Mesenchymal stem cell (in vitro differentiated cells and primary cell): ENCODE data around the gene ALOX12.

Experiments used
- DNase-seq: peaks from one replicate; pipeline ENCODE4 v3.0.0-alpha.2; 2013
- H2AFZ ChIP-seq: one replicate; pipeline ENCODE4 v1.6.1; 2013; ENCODE audit warnings: low read depth, mild to moderate bottlenecking, control low read depth, inconsistent platforms, low read length, moderate library complexity
- H2AK5ac ChIP-seq: 2 replicates; pipeline ENCODE4 v1.6.1; 2013; ENCODE audit warnings: low read length, moderate library complexity, mild to moderate bottlenecking, inconsistent platforms; ENCODE audit not compliant: severe bottlenecking
- H2BK120ac ChIP-seq: one replicate; pipeline ENCODE4 v1.6.1; 2013; ENCODE audit warnings: low read depth, mild to moderate bottlenecking, inconsistent platforms, low read length, moderate library complexity
- H2BK12ac ChIP-seq, 2 experiments: one replicate each; pipeline ENCODE4 v1.6.1; 2013; ENCODE audit warnings: inconsistent platforms in 2 of 2, low read length in 2 of 2, mild to moderate bottlenecking in 2 of 2, moderate library complexity in 2 of 2, control low read depth in 1 of 2
- H2BK15ac ChIP-seq: one replicate; pipeline ENCODE4 v1.6.1; 2013; ENCODE audit warnings: mild to moderate bottlenecking, low read depth, inconsistent platforms; ENCODE audit not compliant: poor library complexity, severe bottlenecking
- H2BK5ac ChIP-seq: 2 replicates; pipeline ENCODE4 v1.6.1; 2013; ENCODE audit warnings: low read depth, mild to moderate bottlenecking, low read length, control low read depth, inconsistent platforms; ENCODE audit not compliant: poor library complexity, severe bottlenecking
- H3K14ac ChIP-seq, 2 experiments: one replicate each; pipeline ENCODE4 v1.6.1; 2013; ENCODE audit warnings: inconsistent platforms in 2 of 2, low read length in 2 of 2, control low read depth in 1 of 2, mild to moderate bottlenecking in 1 of 2, moderate library complexity in 1 of 2
- H3K18ac ChIP-seq, 2 experiments: one replicate each; pipeline ENCODE4 v1.6.1; 2013; ENCODE audit warnings: inconsistent platforms in 2 of 2, low read length in 2 of 2, control low read depth in 1 of 2, low read depth in 1 of 2, mild to moderate bottlenecking in 1 of 2
- H3K23ac ChIP-seq, 2 experiments: one replicate each; pipeline ENCODE4 v1.6.1; 2013; ENCODE audit warnings: inconsistent platforms in 2 of 2, low read length in 2 of 2, mild to moderate bottlenecking in 2 of 2, moderate library complexity in 2 of 2, control low read depth in 1 of 2
- H3K27ac ChIP-seq: 2 replicates; pipeline ENCODE4 v1.5.1; 2013; ENCODE audit warnings: mild to moderate bottlenecking, moderate library complexity, low read length, control low read depth, inconsistent platforms; ENCODE audit not compliant: poor library complexity, severe bottlenecking
- H3K27me3 ChIP-seq, 2 experiments: 2 replicates each; pipeline versions ENCODE4 v1.6.1 to v1.7.0; 2013; ENCODE audit warnings: low read length in 2 of 2, mild to moderate bottlenecking in 2 of 2, moderate library complexity in 2 of 2, control low read depth in 1 of 2, inconsistent platforms in 1 of 2; ENCODE audit not compliant: control insufficient read depth in 1 of 2, insufficient read depth in 1 of 2
- H3K36me3 ChIP-seq, 2 experiments: 2 replicates each; pipeline versions ENCODE4 v1.6.1 to v1.7.0; 2013; ENCODE audit warnings: low read length in 2 of 2, control low read depth in 1 of 2, inconsistent platforms in 1 of 2, low read depth in 1 of 2, mild to moderate bottlenecking in 1 of 2; ENCODE audit not compliant: insufficient read depth in 2 of 2, control insufficient read depth in 1 of 2
- H3K4ac ChIP-seq, 2 experiments: one replicate each; pipeline ENCODE4 v1.6.1; 2013; ENCODE audit warnings: inconsistent platforms in 2 of 2, low read length in 2 of 2, mild to moderate bottlenecking in 2 of 2, moderate library complexity in 2 of 2, control low read depth in 1 of 2, low read depth in 1 of 2
- H3K4me1 ChIP-seq: 2 replicates; pipeline ENCODE4 v1.6.1; 2013; ENCODE audit warnings: low read depth, low read length, control low read depth; ENCODE audit not compliant: control insufficient read depth, insufficient read depth
- H3K4me2 ChIP-seq: 2 replicates; pipeline ENCODE4 v1.6.1; 2013; ENCODE audit warnings: low read length, mild to moderate bottlenecking, inconsistent platforms; ENCODE audit not compliant: poor library complexity, severe bottlenecking
- H3K4me3 ChIP-seq, 2 experiments: 2 replicates each; pipeline versions ENCODE4 v1.5.1 to v1.7.0; 2013; ENCODE audit warnings: low read length in 2 of 2, mild to moderate bottlenecking in 2 of 2, control low read depth in 1 of 2, low read depth in 1 of 2; ENCODE audit not compliant: insufficient read depth in 1 of 2
- H3K79me1 ChIP-seq: replicated peaks from 2 replicates; pipeline ENCODE4 v1.6.1; 2013; ENCODE audit warnings: mild to moderate bottlenecking, control low read depth, low read length, inconsistent platforms; ENCODE audit not compliant: poor library complexity, severe bottlenecking
- H3K9ac ChIP-seq: 2 replicates; pipeline ENCODE4 v1.7.0; 2013; ENCODE audit warnings: mild to moderate bottlenecking, low read length, moderate library complexity
- H3K9me3 ChIP-seq: 2 replicates; pipeline ENCODE4 v1.7.0; 2013; ENCODE audit warnings: mild to moderate bottlenecking, low read length; ENCODE audit not compliant: control insufficient read depth
- H4K8ac ChIP-seq: one replicate; pipeline ENCODE4 v1.6.1; 2013; ENCODE audit warnings: inconsistent platforms, mild to moderate bottlenecking, low read length, moderate library complexity
- H4K91ac ChIP-seq: one replicate; pipeline ENCODE4 v1.6.1; 2013; ENCODE audit warnings: mild to moderate bottlenecking, low read length, inconsistent platforms
- WGBS: methylation state at CpG from one replicate; pipeline ENCODE4 v1.1.7; 2013; ENCODE audit warnings: mixed read lengths; 5-methylcytosine and 5-hydroxymethylcytosine counted together

The ALOX12 gene

GRCh38 chr17:7011942-7012254, 16.0 kb downstream of the ALOX12 start:
- Histone ChIP-seq H2AK5ac (no peak overlapping the region), H3K79me1 (peaks cover 18% of the 10 kb centered on the region)

GRCh38 chr17:7014261-7014994, 18.6 kb downstream of the ALOX12 start:
- peak overlapping the region; percentile 86 for H3K27ac ChIP-seq
- H3K18ac ChIP-seq, result peak overlapping the region; percentile 34 to 71
- H4K91ac ChIP-seq, result peak overlapping the region; percentile 30
- H2BK12ac ChIP-seq, result peak overlapping the region in 1 of 2 experiments; percentile 18
- H2AK5ac ChIP-seq, result peak overlapping the region; percentile 30
- H3K4me1 ChIP-seq, result peaks cover 19% of the 10 kb centered on the region
- DNase-seq, result peak; percentile 99
- peak overlapping the region; percentile 39 for H2BK5ac ChIP-seq
- H3K4ac ChIP-seq, result peak overlapping the region in 1 of 2 experiments; percentile 29
- H3K23ac ChIP-seq, result peak overlapping the region in 1 of 2 experiments; percentile 16
- peak overlapping the region; percentile 34 for H2BK15ac ChIP-seq
- H3K9me3 ChIP-seq, result no peaks in the 10 kb centered on the region
- H2BK120ac ChIP-seq, result peak overlapping the region; percentile 66
- H3K36me3 ChIP-seq, result peaks cover 24 to 28% of the 10 kb centered on the region in 2 experiments
- peak overlapping the region; percentile 89 for H4K8ac ChIP-seq
- no peaks in the 10 kb centered on the region for H3K27me3 ChIP-seq
- 1% methylated on average over 60 of the region's 75 CpGs for WGBS
- peak overlapping the region; percentile 72 to 94 for H3K4me3 ChIP-seq
- H2AFZ ChIP-seq, result no peak overlapping the region
- H3K79me1 ChIP-seq, result peaks cover 13% of the 10 kb centered on the region
- peak overlapping the region; percentile 99 for H3K4me2 ChIP-seq
- no peak overlapping the region for H3K14ac ChIP-seq
- peak overlapping the region; percentile 100 for H3K9ac ChIP-seq

More at GRCh38 chr17:7011942-7012254, 16.0 kb downstream of the ALOX12 start:
- Histone ChIP-seq H3K4ac (no peak overlapping the region), H3K18ac (no peak overlapping the region), H2BK5ac (no peak overlapping the region), H3K9me3 (no peaks in the 10 kb centered on the region), H2BK12ac (no peak overlapping the region), H3K36me3 (peaks cover 15 to 26% of the 10 kb centered on the region in 2 experiments), H3K23ac (no peak overlapping the region), H2BK15ac (no peak overlapping the region), H2BK120ac (no peak overlapping the region), H3K27ac (peak overlapping the region; percentile 4), H3K4me3 (peak overlapping the region; percentile 88 to 94), H3K9ac (peak overlapping the region; percentile 100), H2AFZ (no peak overlapping the region), H4K91ac (no peak overlapping the region), H3K4me2 (peak overlapping the region; percentile 81), H4K8ac (no peak overlapping the region), H3K27me3 (no peaks in the 10 kb centered on the region), H3K14ac (no peak overlapping the region), H3K4me1 (peaks cover 19% of the 10 kb centered on the region)
- no peak for DNase-seq
- 43% methylated on average over 4 of the region's 6 CpGs for WGBS

GRCh38 chr17:7014995-7015958, 19.4 kb downstream of the ALOX12 start:
- Histone ChIP-seq H3K4me1 (peaks cover 22% of the 10 kb centered on the region), H2BK5ac (peak overlapping the region; percentile 66), H3K4me2 (peak overlapping the region; percentile 82), H4K8ac (peak overlapping the region; percentile 21), H3K9ac (peak overlapping the region; percentile 90), H3K27ac (peak overlapping the region; percentile 98), H3K27me3 (no peaks in the 10 kb centered on the region), H3K4me3 (peak overlapping the region; percentile 72 to 85), H3K4ac (peak overlapping the region; percentile 29 to 86), H2BK120ac (no peak overlapping the region), H3K23ac (no peak overlapping the region), H2AK5ac (peak overlapping the region; percentile 18), H3K9me3 (no peaks in the 10 kb centered on the region), H2AFZ (peak overlapping the region; percentile 64), H3K36me3 (peaks cover 18 to 24% of the 10 kb centered on the region in 2 experiments), H3K14ac (peak overlapping the region in 1 of 2 experiments; percentile 94), H4K91ac (peak overlapping the region; percentile 46), H2BK15ac (no peak overlapping the region), H3K79me1 (peaks cover 8% of the 10 kb centered on the region), H2BK12ac (peak overlapping the region in 1 of 2 experiments; percentile 68), H3K18ac (peak overlapping the region; percentile 34 to 94)
- DNase-seq, result peak; percentile 92
- 25% methylated on average over 32 of the region's 56 CpGs for WGBS

- H4K91ac ChIP-seq, result no peak overlapping the region
- no peak overlapping the region for H2BK15ac ChIP-seq
- no peak overlapping the region for H2BK5ac ChIP-seq
- H3K9me3 ChIP-seq, result no peaks in the 10 kb centered on the region
- H2AK5ac ChIP-seq, result no peak overlapping the region
- DNase-seq, result no peak
- no peak overlapping the region for H2BK120ac ChIP-seq
- peak overlapping the region in 1 of 2 experiments; percentile 85 for H3K4me3 ChIP-seq
- no peaks in the 10 kb centered on the region for H3K27me3 ChIP-seq
- no peak overlapping the region for H3K23ac ChIP-seq
- WGBS, result 79% methylated on average over 3 of the region's 3 CpGs
- no peak overlapping the region for H4K8ac ChIP-seq
- H3K9ac ChIP-seq, result peak overlapping the region; percentile 90
- peaks cover 18 to 24% of the 10 kb centered on the region in 2 experiments for H3K36me3 ChIP-seq
- H3K79me1 ChIP-seq, result peaks cover 8% of the 10 kb centered on the region
- peaks cover 19% of the 10 kb centered on the region for H3K4me1 ChIP-seq
- no peak overlapping the region for H3K27ac ChIP-seq
- H3K4me2 ChIP-seq, result no peak overlapping the region
- H2BK12ac ChIP-seq, result no peak overlapping the region
- no peak overlapping the region for H3K4ac ChIP-seq
- no peak overlapping the region for H3K14ac ChIP-seq
- H2AFZ ChIP-seq, result no peak overlapping the region
- H3K18ac ChIP-seq, result no peak overlapping the region
Measured at GRCh38 chr17:7016418-7016817, 20.6 kb downstream of the ALOX12 start.
